ENCODE data around the gene SYNM. TPM values are rescaled to one million over a fixed set of nuclear protein-coding genes. Genes with fewer than 3 reads are reported as not detected.

Gene SYNM
- total RNA-seq, 4 donors from 2014 or later, result 1,866 to 2,563 (median 2,454) TPM

DNA sequence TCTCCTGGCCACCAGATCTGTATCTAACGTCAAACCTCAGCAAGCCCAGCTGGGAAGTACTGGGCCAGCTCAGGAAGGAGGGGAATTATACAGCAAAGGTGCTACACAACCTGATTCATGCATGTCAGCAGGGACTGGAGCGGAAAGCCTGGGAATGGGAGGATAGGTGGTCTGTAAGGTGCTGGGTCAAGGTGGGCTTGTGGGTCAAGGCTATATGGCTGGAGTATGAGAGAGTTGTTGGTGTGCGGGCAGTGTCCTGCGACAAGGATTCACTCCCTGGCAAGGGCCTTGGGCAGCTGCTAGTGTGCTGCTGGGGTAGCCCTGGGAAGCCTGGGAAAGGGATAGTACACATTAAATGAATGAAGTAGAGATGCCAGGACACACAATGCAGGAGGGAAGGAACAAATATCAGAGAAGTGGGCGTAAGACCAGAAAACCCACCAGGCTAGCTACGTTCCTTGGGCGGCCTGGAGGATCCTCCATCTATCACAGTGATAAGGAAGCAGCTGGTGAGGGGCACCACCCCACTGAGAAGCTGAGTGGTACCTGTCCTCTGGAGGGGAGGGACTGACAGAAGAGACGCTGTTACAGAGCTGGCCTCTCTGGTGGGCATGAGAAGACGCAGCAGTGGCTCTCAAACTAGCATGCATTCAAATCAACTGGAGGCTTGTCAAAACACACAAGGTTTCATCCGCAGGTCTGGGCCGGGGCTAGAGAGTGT lies 8.5 kb upstream of the SYNM start:
- peaks cover 0 to 55% (median 52%) of the 10 kb centered on the region in 4 donors for H3K4me1 ChIP-seq
- no peak overlapping the region for H3K4me3 ChIP-seq
- peak overlapping the region; percentile 90 to 96 (median 94) for H3K27ac ChIP-seq (replicated peaks in 1 of 4)
- DNase-seq (ENCODE audit: extremely low spot score), result no peak
- peaks cover 0 to 9% (median 0%) of the 10 kb centered on the region in 4 donors for H3K27me3 ChIP-seq
- peaks cover 0 to under 1% (median 0%) of the 10 kb centered on the region in 4 donors for H3K36me3 ChIP-seq
- TF ChIP-seq POLR2AphosphoS5 (IDR thresholded peaks at IDR 0.05) (no peak), POLR2A (IDR thresholded peaks at IDR 0.05; ENCODE audit: low read depth) (no peak), EP300 (IDR thresholded peaks at IDR 0.05) (no peak)
- TF ChIP-seq, protein P1, sequence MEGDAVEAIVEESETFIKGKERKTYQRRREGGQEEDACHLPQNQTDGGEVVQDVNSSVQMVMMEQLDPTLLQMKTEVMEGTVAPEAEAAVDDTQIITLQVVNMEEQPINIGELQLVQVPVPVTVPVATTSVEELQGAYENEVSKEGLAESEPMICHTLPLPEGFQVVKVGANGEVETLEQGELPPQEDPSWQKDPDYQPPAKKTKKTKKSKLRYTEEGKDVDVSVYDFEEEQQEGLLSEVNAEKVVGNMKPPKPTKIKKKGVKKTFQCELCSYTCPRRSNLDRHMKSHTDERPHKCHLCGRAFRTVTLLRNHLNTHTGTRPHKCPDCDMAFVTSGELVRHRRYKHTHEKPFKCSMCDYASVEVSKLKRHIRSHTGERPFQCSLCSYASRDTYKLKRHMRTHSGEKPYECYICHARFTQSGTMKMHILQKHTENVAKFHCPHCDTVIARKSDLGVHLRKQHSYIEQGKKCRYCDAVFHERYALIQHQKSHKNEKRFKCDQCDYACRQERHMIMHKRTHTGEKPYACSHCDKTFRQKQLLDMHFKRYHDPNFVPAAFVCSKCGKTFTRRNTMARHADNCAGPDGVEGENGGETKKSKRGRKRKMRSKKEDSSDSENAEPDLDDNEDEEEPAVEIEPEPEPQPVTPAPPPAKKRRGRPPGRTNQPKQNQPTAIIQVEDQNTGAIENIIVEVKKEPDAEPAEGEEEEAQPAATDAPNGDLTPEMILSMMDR (IDR thresholded peaks at IDR 0.05), result no peak
- intact Hi-C loops (cut with DNase I), result no loop called here
- H3K9me3 ChIP-seq, result no peaks in the 10 kb centered on the region
- 90% methylated on average over 11 of the region's 11 CpGs for WGBS

DNA sequence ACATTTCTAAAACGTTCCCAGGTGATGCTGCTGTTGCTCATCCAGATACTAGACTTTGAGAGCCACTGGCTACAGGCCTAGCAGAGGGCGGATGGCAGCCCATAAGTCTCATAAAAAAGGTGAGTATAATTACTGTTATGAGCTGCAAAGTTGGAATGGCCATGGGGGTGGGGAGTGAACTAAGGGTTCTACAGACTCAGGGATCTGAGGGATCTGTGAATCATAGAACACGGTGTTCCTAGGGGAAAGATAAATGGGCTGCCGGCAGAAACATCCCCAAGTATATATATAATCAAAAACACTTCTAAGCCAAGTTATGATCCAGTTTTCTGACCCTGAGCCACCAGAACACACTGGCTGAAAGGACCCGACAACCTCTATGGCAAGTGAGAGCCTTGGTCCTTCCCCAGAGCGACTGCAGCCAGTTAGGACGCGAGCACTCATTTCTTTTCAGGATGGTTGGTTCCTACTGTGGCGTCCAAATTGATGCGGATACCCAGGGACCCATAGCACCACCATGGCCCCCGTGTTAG lies 7.9 kb upstream of the SYNM start:
- WGBS, result 55% methylated on average over 9 of the region's 11 CpGs
- H3K27ac ChIP-seq (replicated peaks in 1 of 4), result peak overlapping the region; percentile 90 to 96 (median 94)
- no peak for DNase-seq (ENCODE audit: extremely low spot score)
- TF ChIP-seq POLR2AphosphoS5 (IDR thresholded peaks at IDR 0.05) (peak; percentile 88 to 93), EP300 (IDR thresholded peaks at IDR 0.05) (peak; percentile 91), POLR2A (IDR thresholded peaks at IDR 0.05; ENCODE audit: low read depth) (no peak)
- H3K4me1 ChIP-seq, result peaks cover 0 to 56% (median 54%) of the 10 kb centered on the region in 4 donors
- H3K27me3 ChIP-seq, result peaks cover 0 to 9% (median 0%) of the 10 kb centered on the region in 4 donors
- intact Hi-C loops (cut with DNase I), result no loop called here
- H3K9me3 ChIP-seq, result no peaks in the 10 kb centered on the region
- H3K4me3 ChIP-seq, result peak overlapping the region; percentile 24 to 61 (median 58)
- H3K36me3 ChIP-seq, result peaks cover 0 to 4% (median 0%) of the 10 kb centered on the region in 4 donors

DNA sequence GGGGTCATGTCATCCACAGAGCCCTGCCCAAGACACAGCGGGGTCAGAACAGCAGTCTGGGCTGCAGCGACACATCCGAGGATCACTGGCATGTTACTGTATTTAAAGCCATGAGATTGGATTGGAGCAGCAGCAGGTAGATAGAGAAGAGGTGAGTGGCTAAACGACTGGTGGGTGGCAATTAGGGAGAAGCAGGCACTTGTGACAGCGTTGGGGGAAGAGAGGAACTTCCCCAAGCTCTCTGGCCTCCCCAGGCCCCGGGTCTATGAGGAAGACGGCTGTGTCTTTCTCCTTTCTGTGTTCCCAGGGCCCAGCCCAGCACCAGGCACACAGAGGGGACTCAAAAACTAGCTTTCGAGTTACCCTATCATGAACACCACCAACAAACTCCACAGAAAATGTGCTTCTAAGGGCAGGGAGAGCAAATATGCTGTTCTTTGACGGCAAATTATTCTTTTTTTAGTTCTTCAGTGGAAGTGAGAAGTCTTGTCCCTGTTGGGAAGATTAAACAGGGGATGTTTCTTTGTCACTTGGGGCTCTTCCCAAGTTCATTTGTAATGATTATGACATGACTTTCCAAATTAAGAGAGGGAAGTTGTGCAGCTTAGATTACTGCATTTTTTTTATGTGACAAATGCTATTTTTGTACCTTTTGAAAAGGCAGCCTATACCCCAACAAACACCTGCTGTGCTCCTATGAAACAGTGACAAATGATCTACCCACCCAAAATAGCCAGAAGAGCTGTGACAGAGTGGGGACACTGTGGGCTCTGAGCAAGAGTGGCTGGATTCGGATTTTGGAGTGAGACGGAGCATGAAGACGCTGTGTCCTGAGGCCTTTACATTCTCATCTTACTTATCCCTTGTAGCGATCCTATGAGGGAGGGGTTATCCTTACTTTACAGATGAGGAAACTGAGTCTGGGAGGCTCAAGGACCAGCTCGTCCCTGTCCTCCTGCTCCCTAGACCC lies 7.2 kb upstream of the SYNM start:
- peak overlapping the region; percentile 90 to 96 (median 94) for H3K27ac ChIP-seq (replicated peaks in 1 of 4)
- no peak for DNase-seq (ENCODE audit: extremely low spot score)
- peak overlapping the region; percentile 56 to 61 (median 58) for H3K4me3 ChIP-seq
- H3K27me3 ChIP-seq, result peaks cover 0 to 9% (median 0%) of the 10 kb centered on the region in 4 donors
- H3K36me3 ChIP-seq, result peaks cover 0 to 4% (median 0%) of the 10 kb centered on the region in 4 donors
- intact Hi-C loops (cut with DNase I), result no loop called here
- H3K9me3 ChIP-seq, result no peaks in the 10 kb centered on the region
- peak; percentile 74 for TF ChIP-seq EP300 (IDR thresholded peaks at IDR 0.05)
- no peak for TF ChIP-seq POLR2A (IDR thresholded peaks at IDR 0.05; ENCODE audit: low read depth)
- TF ChIP-seq POLR2AphosphoS5 (IDR thresholded peaks at IDR 0.05), result peak; percentile 59 to 62
- TF ChIP-seq, protein P1 (IDR thresholded peaks at IDR 0.05), result no peak
- WGBS, result 69% methylated on average over 14 of the region's 14 CpGs
- H3K4me1 ChIP-seq, result peaks cover 0 to 64% (median 58%) of the 10 kb centered on the region in 4 donors

DNA sequence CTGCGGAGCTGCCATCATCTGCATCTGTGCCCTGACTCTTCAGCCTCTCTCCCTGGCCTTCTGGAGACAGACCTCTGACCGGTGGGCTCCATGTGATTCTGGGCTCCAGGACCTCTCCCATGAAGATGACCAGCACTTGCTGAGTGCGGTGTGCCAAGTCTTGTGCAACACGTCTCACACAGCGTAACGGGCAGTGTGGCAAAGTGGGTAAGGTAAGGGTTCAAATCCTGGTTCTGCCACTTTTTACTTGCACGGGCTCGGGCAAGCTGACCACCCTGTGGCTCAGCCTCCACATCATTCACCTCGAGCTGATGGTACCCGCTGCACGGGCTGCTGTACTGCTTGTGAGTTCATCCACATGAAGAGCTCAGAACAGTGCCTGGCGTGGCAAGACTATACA lies 6.5 kb upstream of the SYNM start:
- H3K9me3 ChIP-seq, result no peaks in the 10 kb centered on the region
- peaks cover 0 to 66% (median 60%) of the 10 kb centered on the region in 4 donors for H3K4me1 ChIP-seq
- 84% methylated on average over 12 of the region's 12 CpGs for WGBS
- no peak for DNase-seq (ENCODE audit: extremely low spot score)
- peaks cover 0 to 4% (median 0%) of the 10 kb centered on the region in 4 donors for H3K36me3 ChIP-seq
- peaks cover 0 to 9% (median 0%) of the 10 kb centered on the region in 4 donors for H3K27me3 ChIP-seq
- peak overlapping the region; percentile 56 to 61 (median 58) for H3K4me3 ChIP-seq
- intact Hi-C loops (cut with DNase I), result no loop called here
- TF ChIP-seq, protein P1 (IDR thresholded peaks at IDR 0.05), result no peak
- no peak for TF ChIP-seq EP300 (IDR thresholded peaks at IDR 0.05)
- TF ChIP-seq POLR2A (IDR thresholded peaks at IDR 0.05; ENCODE audit: low read depth), result no peak
- TF ChIP-seq POLR2AphosphoS5 (IDR thresholded peaks at IDR 0.05), result no peak
- H3K27ac ChIP-seq (replicated peaks in 1 of 4), result peak overlapping the region; percentile 90 to 96 (median 94)
